Measurements from ENCODE around the gene SYNJ1. TPM values are rescaled to one million over a fixed set of nuclear protein-coding genes. Genes with fewer than 3 reads are reported as not detected.
A peak's percentile ranks its signal among the peaks of the same experiment; 100 is the strongest.

SYNJ1 gene
- total and polyA plus RNA-seq, 9 of the 15 experiments (the other 6 are each of a cell fraction or from before 2014, with no cell fraction given), result 2.4 to 10.6 (median 5.6) TPM

- TF ChIP-seq RBFOX2 (IDR thresholded peaks at IDR 0.05; ENCODE audit: low read depth, low read length), result peak; percentile 85
- TF ChIP-seq TEAD1 (CRISPR knock-in tag; IDR thresholded peaks at IDR 0.05), result peak; percentile 96 to 100
- peak; percentile 52 to 54; a peak in 1 of 4 replicates for TF ChIP-seq TBL1XR1 (IDR thresholded peaks at IDR 0.05; ENCODE audit: low read length in 2 of 2)
- peak; percentile 30; the same call in 1 of the 2 replicates for TF ChIP-seq BHLHE40 (IDR thresholded peaks at IDR 0.05; ENCODE audit: low read length)
- TF ChIP-seq ZNF512 (tag; IDR thresholded peaks at IDR 0.05), result no peak
- TF ChIP-seq NR0B1 (IDR thresholded peaks at IDR 0.05; ENCODE audit: partially characterized antibody), result no peak
- no peak for TF ChIP-seq PTBP1 (IDR thresholded peaks at IDR 0.05; ENCODE audit: low read depth, low read length)
- TF ChIP-seq ARID4B (CRISPR knock-in tag; IDR thresholded peaks at IDR 0.05), result peak; percentile 99
- TF ChIP-seq HNRNPL (IDR thresholded peaks at IDR 0.05; ENCODE audit: low read depth, low read length), result no peak
- no peak for TF ChIP-seq ZNF707 (CRISPR knock-in tag; conservative IDR thresholded peaks at IDR 0.05)
- no peak for TF ChIP-seq NCOA2 (IDR thresholded peaks at IDR 0.05; ENCODE audit: partially characterized antibody in 2 of 2)
- peak; percentile 51; the same call in 1 of the 2 replicates for TF ChIP-seq MYC (IDR thresholded peaks at IDR 0.05; ENCODE audit: low read depth, low read length)
- TF ChIP-seq MYC (CRISPR knock-in tag; IDR thresholded peaks at IDR 0.05; ENCODE audit: borderline replicate concordance, low read depth), result peak; percentile 76; the same call in 1 of the 2 replicates
- peak; percentile 75 to 81; a peak in 3 of 4 replicates for TF ChIP-seq ZNF639 (CRISPR knock-in tag; conservative IDR thresholded peaks at IDR 0.05 in 1 of 2, IDR thresholded peaks at IDR 0.05 in 1 of 2)
- no peak for TF ChIP-seq NCOA4 (IDR thresholded peaks at IDR 0.05; ENCODE audit: partially characterized antibody)
- TF ChIP-seq U2AF2 (optimal IDR thresholded peaks at IDR 0.05; ENCODE audit: low read depth, low read length), result no peak
- no peak for TF ChIP-seq ZNF384 (IDR thresholded peaks at IDR 0.05; ENCODE audit: low read depth, low read length)
Measured at GRCh38 chr21:32612075-32612998, 115.5 kb downstream of the SYNJ1 start, which contains the start of gene CFAP298 (continued).

All from K562 (cell line).